ENCODE results near the gene CD96. TPM values are rescaled to one million over a fixed set of nuclear protein-coding genes. Genes with fewer than 3 reads are reported as not detected.

The CD96 gene
- total and polyA plus RNA-seq, 2 donors (not counting 3 experiments of a cell fraction or from before 2014, with no cell fraction given), result not detected

DNA sequence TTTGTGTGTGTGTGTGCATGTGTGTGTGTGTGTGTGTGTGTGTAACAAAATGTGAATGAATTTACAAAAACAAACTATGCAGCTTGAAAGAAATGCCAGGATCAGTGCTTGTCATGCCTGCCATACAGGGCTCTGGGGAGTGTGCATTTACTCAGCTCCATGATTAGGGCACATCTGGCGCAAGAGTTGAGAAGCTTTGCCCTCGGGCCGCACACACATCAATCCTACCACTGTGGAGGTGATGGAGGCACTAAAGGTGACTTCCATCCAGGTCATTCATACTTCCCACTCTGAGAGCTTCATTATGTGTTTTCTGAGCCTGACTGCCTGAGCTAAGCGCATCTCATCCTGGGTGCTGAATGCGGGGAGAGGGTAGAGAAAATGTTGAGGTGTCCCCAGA, 125.2 kb downstream of the CD96 start:
- ChIA-PET POLR2A (no interaction called here), CTCF (interaction anchor here (0.7 to 2.3 kb wide), 9 partner anchors 24 to 376 kb away, joined by 3 to 12 read pairs (median 5); no protein-coding TSS in a partner anchor)
- dilution Hi-C loops (cut with MboI; ENCODE audit: extremely low pct_ligation_motif_present, low sequenced_read_pairs) (no loop called here), intact Hi-C loops (cut with micrococcal nuclease) (no loop called here)
- Histone ChIP-seq H3K9me3 (replicated peaks; ENCODE audit: control insufficient read depth, insufficient read depth, low read length) (no peaks in the 10 kb centered on the region), H3K27ac (ENCODE audit: insufficient read depth, low read depth, low read length) (no peak overlapping the region), H3K9me1 (replicated peaks; ENCODE audit: control insufficient read depth, extremely low read depth, insufficient read depth, low read length) (no peaks in the 10 kb centered on the region), H3K9ac (replicated peaks; ENCODE audit: extremely low read depth, insufficient read depth, low read length) (no peak overlapping the region), H3K79me2 (ENCODE audit: control insufficient read depth, insufficient read depth, low read length) (no peaks in the 10 kb centered on the region), H3K4me3 (replicated peaks in 1 of 3; ENCODE audit: insufficient read depth in 1 of 3, low read depth in 1 of 3, low read length in 3 of 3) (no peak overlapping the region), H3K36me3 (ENCODE audit: control insufficient read depth in 2 of 2, extremely low read depth in 1 of 2, insufficient read depth in 2 of 2, low read length in 2 of 2) (no peaks in the 10 kb centered on the region), H3K4me2 (ENCODE audit: insufficient read depth, low read length) (no peak overlapping the region), H4K20me1 (replicated peaks; ENCODE audit: control insufficient read depth, extremely low read depth, insufficient read depth, low read length) (no peaks in the 10 kb centered on the region), H3K4me1 (ENCODE audit: control insufficient read depth, extremely low read depth, insufficient read depth, low read length) (peaks cover 27% of the 10 kb centered on the region), H3K27me3 (ENCODE audit: control insufficient read depth in 2 of 2, insufficient read depth in 2 of 2, low read length in 2 of 2) (no peaks in the 10 kb centered on the region), H2AFZ (ENCODE audit: low read depth, low read length) (no peak overlapping the region)
- BruUV-seq (replicated peaks), result no TSS peak
- FAIRE-seq, result no peak
- TF ChIP-seq MYC (IDR thresholded peaks at IDR 0.05; ENCODE audit: low read depth, low read length), result no peak
- TF ChIP-seq POLR2AphosphoS5 (IDR thresholded peaks at IDR 0.05; ENCODE audit: insufficient read depth, low read depth, low read length), result no peak
- TF ChIP-seq GATA2 (IDR thresholded peaks at IDR 0.05; ENCODE audit: insufficient read depth, insufficient read length, low read depth, low read length), result no peak
- TF ChIP-seq EZH2 (IDR thresholded peaks at IDR 0.05; ENCODE audit: borderline replicate concordance, low read depth, low read length, severe bottlenecking), result no peak
- TF ChIP-seq MAX (IDR thresholded peaks at IDR 0.05; ENCODE audit: insufficient read depth, insufficient read length), result no peak
- TF ChIP-seq CTCF (IDR thresholded peaks at IDR 0.05; ENCODE audit: extremely low read depth in 1 of 2, insufficient read depth in 1 of 2, low read depth in 1 of 2, low read length in 2 of 2), result no peak
- TF ChIP-seq POLR2A (IDR thresholded peaks at IDR 0.05; ENCODE audit: low read depth, low read length), result no peak
- no peak for TF ChIP-seq FOS (IDR thresholded peaks at IDR 0.05; ENCODE audit: borderline replicate concordance, insufficient read depth, low read length)
- no peak for TF ChIP-seq JUN (IDR thresholded peaks at IDR 0.05; ENCODE audit: borderline replicate concordance, insufficient read depth, insufficient read length, low read depth)
- no peak for DNase-seq (ENCODE audit: low read depth, low spot score)

All from endothelial cell of umbilical vein (primary cell).